BJ (cell line): ENCODE results near the gene SLC10A3. TPM values are rescaled to one million over a fixed set of nuclear protein-coding genes. Genes with fewer than 3 reads are reported as not detected.

Experiments used
- CTCF ChIA-PET: fragments of 350-600 bp; formaldehyde crosslinking; extraction: SDS; loops from one replicate; lab custom pipeline; 2021; ENCODE audit warnings: antibody characterized with exemption, inconsistent platforms; lab: Yijun Ruan, JAX
- POLR2A ChIA-PET: fragments of 300-600 bp; sonication (Branson Sonifier 250); formaldehyde crosslinking; extraction: SDS; loops from one replicate; lab custom pipeline; 2021; ENCODE audit warnings: antibody characterized with exemption; lab: Charles Lee
- DNase-seq: peaks from one replicate; pipeline ENCODE4 v3.0.0-alpha.2; 2011; ENCODE audit warnings: low read depth
- H3K27me3 ChIP-seq: 2 replicates; pipeline ENCODE4 v1.6.0; 2011; ENCODE audit warnings: low read length; ENCODE audit not compliant: control insufficient read depth, insufficient read depth
- H3K36me3 ChIP-seq: 2 replicates; pipeline ENCODE4 v1.5.1; 2011; ENCODE audit warnings: low read length; ENCODE audit not compliant: control insufficient read depth, insufficient read depth
- H3K4me3 ChIP-seq: 2 replicates; pipeline ENCODE4 v1.5.1; 2011; ENCODE audit warnings: low read depth, mild to moderate bottlenecking, control low read depth, low read length
- CTCF ChIP-seq: IDR thresholded peaks from 2 replicates; pipeline ENCODE4 v1.5.1; 2011; ENCODE audit warnings: low read depth, mild to moderate bottlenecking, control low read depth, inconsistent platforms, low read length, moderate library complexity; ENCODE audit not compliant: insufficient read depth
- polyA plus RNA-seq: library from polyadenylated mRNA; depleted of rRNA; stranded (reverse); fragments of >200 nt; gene quantifications from 2 replicates; pipeline ENCODE4 v1.2.3, GENCODE V29; 2011

The SLC10A3 gene
- polyA plus RNA-seq, 1 experiment: 45.6 TPM

GRCh38 chrX:154472685-154473632, 17.5 kb downstream of the SLC10A3 start:
- DNase-seq: no peak
- TF ChIP-seq CTCF: no peak

GRCh38 chrX:154471839-154472684, 18.4 kb downstream of the SLC10A3 start:
- CTCF ChIA-PET: no interaction called here
- no peak for DNase-seq
- no peak overlapping the region for H3K4me3 ChIP-seq
- peaks cover 22% of the 10 kb centered on the region for H3K36me3 ChIP-seq
- POLR2A ChIA-PET: no interaction called here
- no peaks in the 10 kb centered on the region for H3K27me3 ChIP-seq
- TF ChIP-seq CTCF: no peak

More at GRCh38 chrX:154472685-154473632, 17.5 kb downstream of the SLC10A3 start:
- Histone ChIP-seq H3K27me3 (no peaks in the 10 kb centered on the region), H3K4me3 (no peak overlapping the region), H3K36me3 (peaks cover 19% of the 10 kb centered on the region)
- ChIA-PET POLR2A (interaction anchor here (0.6 kb wide), 1 partner anchor 17 kb away, joined by 3 read pairs; no protein-coding TSS in a partner anchor), CTCF (interaction anchor here (1.0 kb wide), 1 partner anchor 74 kb away, joined by 3 read pairs; no protein-coding TSS in a partner anchor)

GRCh38 chrX:154470914-154471568, 19.4 kb downstream of the SLC10A3 start:
- TF ChIP-seq CTCF: no peak
- DNase-seq: no peak
- Histone ChIP-seq H3K27me3 (no peaks in the 10 kb centered on the region), H3K36me3 (peaks cover 31% of the 10 kb centered on the region), H3K4me3 (no peak overlapping the region)
- ChIA-PET POLR2A (no interaction called here), CTCF (no interaction called here)

- CTCF ChIA-PET: no interaction called here
- H3K27me3 ChIP-seq: no peaks in the 10 kb centered on the region
- H3K36me3 ChIP-seq: peaks cover 34% of the 10 kb centered on the region
These were observed 20.0 kb downstream of the SLC10A3 start for GRCh38 chrX:154470434-154470833.

More at GRCh38 chrX:154470434-154470833, 20.0 kb downstream of the SLC10A3 start:
- POLR2A ChIA-PET: no interaction called here
- H3K4me3 ChIP-seq: no peak overlapping the region
- TF ChIP-seq CTCF: no peak
- no peak for DNase-seq
